Frontal cortex (tissue), 4 donors: ENCODE measurements around the gene AGPAT2. TPM values are rescaled to one million over a fixed set of nuclear protein-coding genes. Genes with fewer than 3 reads are reported as not detected.
A peak's percentile ranks its signal among the peaks of the same experiment; 100 is the strongest.

ENCODE experiments used
- DNase-seq, 2 donors: peaks; one replicate each; pipeline ENCODE4 v3.0.0; 2012; ENCODE audit warnings: low spot score in 2 of 2
- FAIRE-seq: peaks from 2 replicates; lab custom pipeline; 2012; peaks lifted over from hg19 to GRCh38; lab: Jason Lieb, UNC
- total RNA-seq: library from RNA; depleted of rRNA; stranded (reverse); fragments of >200 nt; gene quantifications from one replicate; pipeline ENCODE4 v1.2.3, GENCODE V29; 2014
- donor health status: control.
- donor health status: control.
- donor health status: control.

Gene AGPAT2
- total RNA-seq, 1 donor from 2014 or later = 1.2 TPM

- no peak for FAIRE-seq
- no peak for DNase-seq
Measured at GRCh38 chr9:136667214-136667939, 19.9 kb downstream of the AGPAT2 start.

GRCh38 chr9:136666372-136667213, 20.7 kb downstream of the AGPAT2 start:
- FAIRE-seq (no peak), DNase-seq (peak in 1 of 2 donors; percentile 66)

GRCh38 chr9:136665704-136666371, 21.4 kb downstream of the AGPAT2 start:
- peak in 1 of 2 donors; percentile 78 for DNase-seq
- no peak for FAIRE-seq

GRCh38 chr9:136665111-136665703, 22.1 kb downstream of the AGPAT2 start:
- peak in 1 of 2 donors; percentile 73 for DNase-seq
- FAIRE-seq = no peak

GRCh38 chr9:136664000-136664915, 23.0 kb downstream of the AGPAT2 start:
- FAIRE-seq = no peak
- no peak for DNase-seq

- DNase-seq (peak in 1 of 2 donors; percentile 61), FAIRE-seq (no peak)
Measured at GRCh38 chr9:136662656-136663581, 24.3 kb downstream of the AGPAT2 start, which contains the start of gene EGFL7. TSS of gene EGFL7 (plus strand) at chr9:136662916. CDS start at chr9:136668283, 5,367 bp downstream.

- FAIRE-seq (no peak), DNase-seq (no peak)
Measured at GRCh38 chr9:136662326-136662655, 25.0 kb downstream of the AGPAT2 start.

- FAIRE-seq = no peak
Measured at GRCh38 chr9:136661641-136662325, 25.5 kb downstream of the AGPAT2 start.

GRCh38 chr9:136660971-136661550, 26.2 kb downstream of the AGPAT2 start:
- FAIRE-seq (no peak), DNase-seq (no peak)

More at GRCh38 chr9:136661641-136662325, 25.5 kb downstream of the AGPAT2 start:
- DNase-seq = no peak

- no peak for FAIRE-seq
- no peak for DNase-seq
Measured at GRCh38 chr9:136659861-136660784, 27.1 kb downstream of the AGPAT2 start.

GRCh38 chr9:136658849-136659535, 28.3 kb downstream of the AGPAT2 start:
- DNase-seq (no peak), FAIRE-seq (no peak)

GRCh38 chr9:136657974-136658848, 29.0 kb downstream of the AGPAT2 start:
- peak in 1 of 2 donors; percentile 19 for DNase-seq
- FAIRE-seq = no peak

- FAIRE-seq = no peak
Measured at GRCh38 chr9:136656795-136657611, 30.3 kb downstream of the AGPAT2 start.

More at GRCh38 chr9:136656795-136657611, 30.3 kb downstream of the AGPAT2 start:
- peak in 1 of 2 donors; percentile 24 for DNase-seq
